Measurements from ENCODE around the gene SCUBE2.

SCUBE2 gene

GRCh38 chr11:9071692-9072091 lies 19.7 kb downstream of the SCUBE2 start:
- no peak for DNase-seq (ENCODE audit: extremely low read depth, low read depth)
- no peak for TF ChIP-seq CTCF (IDR thresholded peaks at IDR 0.05; ENCODE audit: low read depth, low read length)

GRCh38 chr11:9070749-9071491 lies 20.5 kb downstream of the SCUBE2 start:
- no peak for TF ChIP-seq CTCF (IDR thresholded peaks at IDR 0.05; ENCODE audit: low read depth, low read length)
- DNase-seq (ENCODE audit: extremely low read depth, low read depth): no peak

- TF ChIP-seq CTCF (IDR thresholded peaks at IDR 0.05; ENCODE audit: low read depth, low read length): no peak
- no peak for DNase-seq (ENCODE audit: extremely low read depth, low read depth)
Measured at GRCh38 chr11:9069862-9070470, 21.4 kb downstream of the SCUBE2 start.

- no peak for DNase-seq (ENCODE audit: extremely low read depth, low read depth)
- no peak for TF ChIP-seq CTCF (IDR thresholded peaks at IDR 0.05; ENCODE audit: low read depth, low read length)
Measured at GRCh38 chr11:9069256-9069655, 22.1 kb downstream of the SCUBE2 start.

GRCh38 chr11:9066433-9066925 lies 24.9 kb downstream of the SCUBE2 start:
- TF ChIP-seq CTCF (IDR thresholded peaks at IDR 0.05; ENCODE audit: low read depth, low read length): no peak
- DNase-seq (ENCODE audit: extremely low read depth, low read depth): no peak

GRCh38 chr11:9065607-9066432 lies 25.6 kb downstream of the SCUBE2 start:
- DNase-seq (ENCODE audit: extremely low read depth, low read depth): no peak
- no peak for TF ChIP-seq CTCF (IDR thresholded peaks at IDR 0.05; ENCODE audit: low read depth, low read length)
